HepG2 (cell line): Measurements from ENCODE around the gene ITSN2. TPM values are rescaled to one million over a fixed set of nuclear protein-coding genes. Genes with fewer than 3 reads are reported as not detected.
A peak's percentile ranks its signal among the peaks of the same experiment; 100 is the strongest.

ENCODE experiments used
- CCDC6 ChIP-seq: sonication (generic); formaldehyde crosslinking; IDR thresholded peaks from 2 replicates; pipeline ENCODE4 v1.8.1; 2022; ENCODE audit warnings: mild to moderate bottlenecking, missing genetic modification reagents, moderate library complexity
- IKZF5 ChIP-seq: IDR thresholded peaks from 2 replicates; pipeline ENCODE4 v1.6.1; 2018; ENCODE audit warnings: missing genetic modification reagents, mild to moderate bottlenecking, missing compliant biosample characterization
- LRRFIP1 ChIP-seq: sonication (generic); formaldehyde crosslinking; conservative IDR thresholded peaks from 2 replicates; pipeline ENCODE4 v1.4.0; 2020; ENCODE audit warnings: missing genetic modification reagents
- MEIS1 ChIP-seq: sonication (generic); formaldehyde crosslinking; IDR thresholded peaks from 2 replicates; pipeline ENCODE4 v1.9.0; 2021; ENCODE audit warnings: mild to moderate bottlenecking, missing genetic modification reagents, moderate library complexity, borderline replicate concordance
- NFE2L2 ChIP-seq: fragments of 150-350 bp; IDR thresholded peaks from 2 replicates; pipeline ENCODE4 v1.6.1; 2014; ENCODE audit warnings: low read length
- RCOR2 ChIP-seq: IDR thresholded peaks from 2 replicates; pipeline ENCODE4 v1.6.1; 2016; ENCODE audit warnings: missing biosample characterization, missing genetic modification reagents
- THAP9 ChIP-seq: sonication (generic); formaldehyde crosslinking; IDR thresholded peaks from 2 replicates; pipeline ENCODE4; 2020; ENCODE audit warnings: missing genetic modification reagents, mild to moderate bottlenecking, borderline replicate concordance
- UBTF ChIP-seq: sonication (generic); formaldehyde crosslinking; IDR thresholded peaks from 2 replicates; pipeline ENCODE4 v1.4.0; 2020; ENCODE audit warnings: mild to moderate bottlenecking, missing genetic modification reagents
- ZNF142 ChIP-seq: sonication (generic); formaldehyde crosslinking; IDR thresholded peaks from 2 replicates; pipeline ENCODE4 v1.4.0; 2020; ENCODE audit warnings: missing genetic modification reagents
- ZNF441 ChIP-seq: sonication (generic); formaldehyde crosslinking; IDR thresholded peaks from 2 replicates; pipeline ENCODE4 v1.7.0; 2021; ENCODE audit warnings: missing genetic modification reagents, borderline replicate concordance
- ZNF547 ChIP-seq: sonication (generic); formaldehyde crosslinking; IDR thresholded peaks from 2 replicates; pipeline ENCODE4 v1.5.1; 2020; ENCODE audit warnings: mild to moderate bottlenecking, missing genetic modification reagents
- ZNF703 ChIP-seq: sonication (generic); formaldehyde crosslinking; IDR thresholded peaks from 2 replicates; pipeline ENCODE4 v1.5.1; 2020; ENCODE audit warnings: missing genetic modification reagents, mild to moderate bottlenecking, moderate library complexity, borderline replicate concordance
- ZNF720 ChIP-seq: sonication (generic); formaldehyde crosslinking; IDR thresholded peaks from 2 replicates; pipeline ENCODE4 v1.4.0; 2020; ENCODE audit warnings: missing genetic modification reagents
- polyA plus RNA-seq, 8 experiments: library from polyadenylated mRNA; depleted of rRNA in 3 of 8; stranded (reverse) in 7 of 8; unstranded in 1 of 8; fragments of >200 nt; fragmentation: Illumina TruSeq in 4 of 8; extraction: Trizol in 4 of 8; gene quantifications; 2 replicates each; pipeline versions ENCODE4 v1.2.1 to v1.2.3, GENCODE V29; 2011 to 2016; ENCODE audit warnings: low read depth in 4 of 8, missing spikeins in 1 of 8, mixed read lengths in 1 of 8; ENCODE audit not compliant: insufficient read depth in 1 of 8
- total RNA-seq, 5 experiments: library from RNA; depleted of rRNA; stranded (reverse); fragments of >200 nt; fragmentation: Illumina TruSeq; extraction: Trizol; gene quantifications; 2 replicates each; pipeline ENCODE4 v1.2.3, GENCODE V29; 2016; ENCODE audit warnings: low read depth in 1 of 5

ITSN2 gene
- total and polyA plus RNA-seq, 2 of the 13 experiments (the other 11 are each of a cell fraction or from before 2014, with no cell fraction given), result 26.0 to 26.6 TPM

- TF ChIP-seq ZNF142 (no peak), LRRFIP1 (CRISPR knock-in tag) (no peak), NFE2L2 (peak; percentile 51; the same call in 1 of the 2 replicates), MEIS1 (no peak), ZNF703 (CRISPR knock-in tag) (no peak), THAP9 (CRISPR knock-in tag) (0 out of 2 replicates have a peak, but pooled peaks have one; percentile 54), ZNF441 (CRISPR knock-in tag) (no peak), ZNF547 (no peak), RCOR2 (CRISPR knock-in tag) (no peak), CCDC6 (CRISPR knock-in tag) (no peak), UBTF (CRISPR knock-in tag) (0 out of 2 replicates have a peak, but pooled peaks have one; percentile 31), ZNF720 (CRISPR knock-in tag) (no peak), IKZF5 (peak; percentile 52; the same call in 1 of the 2 replicates)
Measured at GRCh38 chr2:24399434-24400206, 39.3 kb upstream of the ITSN2 start (continued).
